ENCODE data around the gene MATN1. TPM values are rescaled to one million over a fixed set of nuclear protein-coding genes. Genes with fewer than 3 reads are reported as not detected.

The MATN1 gene
- total and polyA plus RNA-seq, 2 of the 4 experiments (the other 2 are of a cell fraction): 0.27 TPM; not detected in 1

DNA sequence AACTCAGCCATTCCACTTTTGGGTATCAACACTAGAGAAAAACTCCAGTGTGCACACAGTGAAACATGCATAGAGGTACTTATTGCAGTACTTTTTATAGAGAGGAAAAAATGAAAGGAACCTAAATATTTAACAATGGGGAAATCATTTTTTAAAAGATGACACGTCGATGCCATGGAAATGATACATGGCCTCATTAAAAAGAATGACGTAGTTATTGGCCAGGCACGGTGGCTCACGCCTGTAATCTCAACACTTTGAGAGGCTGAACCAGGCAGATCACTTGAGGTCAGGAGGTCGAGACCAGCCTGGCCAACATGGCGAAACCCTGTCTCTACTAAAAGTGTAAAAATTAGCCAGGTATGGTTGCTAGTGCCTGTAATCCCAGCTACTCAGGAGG, 42.5 kb downstream of the MATN1 start:
- H3K9me3 ChIP-seq (ENCODE audit: control insufficient read depth, insufficient read depth, low read length): peaks cover 3% of the 10 kb centered on the region; the same call in 1 of the 2 replicates
- H3K4me1 ChIP-seq (ENCODE audit: control insufficient read depth, insufficient read depth, low read length): no peaks in the 10 kb centered on the region
- H4K20me1 ChIP-seq (ENCODE audit: insufficient read depth, low read length): no peaks in the 10 kb centered on the region
- DNase-seq (no peak), ATAC-seq (ENCODE audit: low read depth) (no peak)
- H3K4me3 ChIP-seq (ENCODE audit: insufficient read depth, low read depth, low read length): no peak overlapping the region
- H3K23ac ChIP-seq (ENCODE audit: low read depth, low read length): no peak overlapping the region
- peaks cover 36% of the 10 kb centered on the region for H3K27me3 ChIP-seq (ENCODE audit: control insufficient read depth, insufficient read depth, low read length)
- H3K36me3 ChIP-seq (ENCODE audit: control insufficient read depth, insufficient read depth, low read length): no peaks in the 10 kb centered on the region
- H4K5ac ChIP-seq (ENCODE audit: low read depth, low read length): no peak overlapping the region
- no peak overlapping the region for H3K4ac ChIP-seq (ENCODE audit: low read depth, low read length)
- dilution Hi-C loops (cut with HindIII; ENCODE audit: low sequenced_read_pairs, unreplicated experiment): no loop called here
- H2BK15ac ChIP-seq (ENCODE audit: low read depth, low read length): no peak overlapping the region
- CTCF ChIA-PET: no interaction called here
- TF ChIP-seq, protein P1, sequence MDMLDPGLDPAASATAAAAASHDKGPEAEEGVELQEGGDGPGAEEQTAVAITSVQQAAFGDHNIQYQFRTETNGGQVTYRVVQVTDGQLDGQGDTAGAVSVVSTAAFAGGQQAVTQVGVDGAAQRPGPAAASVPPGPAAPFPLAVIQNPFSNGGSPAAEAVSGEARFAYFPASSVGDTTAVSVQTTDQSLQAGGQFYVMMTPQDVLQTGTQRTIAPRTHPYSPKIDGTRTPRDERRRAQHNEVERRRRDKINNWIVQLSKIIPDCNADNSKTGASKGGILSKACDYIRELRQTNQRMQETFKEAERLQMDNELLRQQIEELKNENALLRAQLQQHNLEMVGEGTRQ (IDR thresholded peaks at IDR 0.05; ENCODE audit: low read depth, low read length): no peak
- TF ChIP-seq, protein P2, sequence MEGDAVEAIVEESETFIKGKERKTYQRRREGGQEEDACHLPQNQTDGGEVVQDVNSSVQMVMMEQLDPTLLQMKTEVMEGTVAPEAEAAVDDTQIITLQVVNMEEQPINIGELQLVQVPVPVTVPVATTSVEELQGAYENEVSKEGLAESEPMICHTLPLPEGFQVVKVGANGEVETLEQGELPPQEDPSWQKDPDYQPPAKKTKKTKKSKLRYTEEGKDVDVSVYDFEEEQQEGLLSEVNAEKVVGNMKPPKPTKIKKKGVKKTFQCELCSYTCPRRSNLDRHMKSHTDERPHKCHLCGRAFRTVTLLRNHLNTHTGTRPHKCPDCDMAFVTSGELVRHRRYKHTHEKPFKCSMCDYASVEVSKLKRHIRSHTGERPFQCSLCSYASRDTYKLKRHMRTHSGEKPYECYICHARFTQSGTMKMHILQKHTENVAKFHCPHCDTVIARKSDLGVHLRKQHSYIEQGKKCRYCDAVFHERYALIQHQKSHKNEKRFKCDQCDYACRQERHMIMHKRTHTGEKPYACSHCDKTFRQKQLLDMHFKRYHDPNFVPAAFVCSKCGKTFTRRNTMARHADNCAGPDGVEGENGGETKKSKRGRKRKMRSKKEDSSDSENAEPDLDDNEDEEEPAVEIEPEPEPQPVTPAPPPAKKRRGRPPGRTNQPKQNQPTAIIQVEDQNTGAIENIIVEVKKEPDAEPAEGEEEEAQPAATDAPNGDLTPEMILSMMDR (conservative IDR thresholded peaks at IDR 0.05; ENCODE audit: low read depth, low read length): no peak
- TF ChIP-seq POLR2A (IDR thresholded peaks at IDR 0.05; ENCODE audit: low read depth, low read length) (no peak), MAFK (IDR thresholded peaks at IDR 0.05; ENCODE audit: low read depth, low read length) (no peak), CEBPB (IDR thresholded peaks at IDR 0.05; ENCODE audit: low read depth, low read length) (no peak), CHD1 (IDR thresholded peaks at IDR 0.05; ENCODE audit: low read depth, low read length) (no peak), NFE2L2 (IDR thresholded peaks at IDR 0.05; ENCODE audit: low read depth, low read length) (no peak), RFX5 (IDR thresholded peaks at IDR 0.05; ENCODE audit: low read depth, low read length) (no peak), BHLHE40 (IDR thresholded peaks at IDR 0.05; ENCODE audit: low read depth, low read length) (no peak), FOS (IDR thresholded peaks at IDR 0.05; ENCODE audit: low read depth, low read length) (no peak), RAD21 (IDR thresholded peaks at IDR 0.05; ENCODE audit: low read length) (no peak), RCOR1 (IDR thresholded peaks at IDR 0.05; ENCODE audit: insufficient replicate concordance, low read length) (no peak), MXI1 (IDR thresholded peaks at IDR 0.05; ENCODE audit: borderline replicate concordance, low read depth, low read length) (no peak), SMC3 (IDR thresholded peaks at IDR 0.05; ENCODE audit: low read depth, low read length) (no peak), MAZ (IDR thresholded peaks at IDR 0.05; ENCODE audit: borderline replicate concordance, low read depth, low read length) (no peak)
- TF ChIP-seq, protein P3, sequence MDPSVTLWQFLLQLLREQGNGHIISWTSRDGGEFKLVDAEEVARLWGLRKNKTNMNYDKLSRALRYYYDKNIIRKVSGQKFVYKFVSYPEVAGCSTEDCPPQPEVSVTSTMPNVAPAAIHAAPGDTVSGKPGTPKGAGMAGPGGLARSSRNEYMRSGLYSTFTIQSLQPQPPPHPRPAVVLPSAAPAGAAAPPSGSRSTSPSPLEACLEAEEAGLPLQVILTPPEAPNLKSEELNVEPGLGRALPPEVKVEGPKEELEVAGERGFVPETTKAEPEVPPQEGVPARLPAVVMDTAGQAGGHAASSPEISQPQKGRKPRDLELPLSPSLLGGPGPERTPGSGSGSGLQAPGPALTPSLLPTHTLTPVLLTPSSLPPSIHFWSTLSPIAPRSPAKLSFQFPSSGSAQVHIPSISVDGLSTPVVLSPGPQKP (IDR thresholded peaks at IDR 0.05; ENCODE audit: borderline replicate concordance, low read depth, low read length): no peak
- 57% methylated on average over 3 of the region's 7 CpGs; no CpG with 5 or more reads in 1 of the 2 experiments for WGBS, 2 experiments (ENCODE audit: extremely low coverage in 2 of 2, insufficient read length in 1 of 2)
- POLR2A ChIA-PET (ENCODE audit: unreplicated experiment): no interaction called here
- H3K4me2 ChIP-seq (ENCODE audit: low read depth, low read length): no peak overlapping the region
- H3K9ac ChIP-seq (ENCODE audit: low read depth, low read length): no peak overlapping the region
- H3K56ac ChIP-seq (ENCODE audit: extremely low read depth, insufficient read depth, low read length): no peak overlapping the region
- in situ Hi-C loops (cut with MboI; ENCODE audit: low sequenced_read_pairs): no loop called here
- no peaks in the 10 kb centered on the region for H3K79me1 ChIP-seq (ENCODE audit: low read depth in 1 of 2, low read length in 2 of 2)
- no peak overlapping the region for H3K27ac ChIP-seq (ENCODE audit: insufficient read depth, low read length)
- BruUV-seq (replicated peaks): no TSS peak
- no peak overlapping the region for H3K18ac ChIP-seq (ENCODE audit: low read depth, low read length)
- H2AFZ ChIP-seq (replicated peaks; ENCODE audit: low read length, poor library complexity): no peak overlapping the region
- H3K9me1 ChIP-seq (ENCODE audit: insufficient read depth, low read length): no peaks in the 10 kb centered on the region
- no peak overlapping the region for H4K8ac ChIP-seq (ENCODE audit: low read depth in 2 of 2, low read length in 2 of 2)
- H3K14ac ChIP-seq (replicated peaks; ENCODE audit: low read depth, low read length): no peak overlapping the region
- intact Hi-C loops (cut with micrococcal nuclease): no loop called here
- no peak overlapping the region for H2BK120ac ChIP-seq (ENCODE audit: low read depth, low read length)
- H4K91ac ChIP-seq (ENCODE audit: insufficient read depth, low read depth, low read length): no peak overlapping the region
- no peak overlapping the region for H2AK9ac ChIP-seq (replicated peaks; ENCODE audit: low read depth, low read length, poor library complexity)
- no peak overlapping the region for H2BK20ac ChIP-seq (ENCODE audit: low read depth, low read length)
- H2BK5ac ChIP-seq (ENCODE audit: low read depth, low read length, poor library complexity, severe bottlenecking): no peak overlapping the region
- no peak overlapping the region for H2AK5ac ChIP-seq (ENCODE audit: low read depth, low read length)

Measured in IMR-90 (cell line).